SU-DHL-6 (cell line): Measurements from ENCODE around the gene SLC39A1.

Source experiments
- H2AFZ ChIP-seq: fragments of 200-600 bp; sonication (generic); 2 replicates; pipeline ENCODE4 v1.6.1; 2014; ENCODE audit warnings: low read depth, mild to moderate bottlenecking, moderate library complexity, mixed read lengths, antibody characterized with exemption, low read length; ENCODE audit not compliant: severe bottlenecking
- H3F3A ChIP-seq: fragments of 200-600 bp; shearing (Covaris generic); 2 replicates; pipeline ENCODE4 v1.6.0; 2016; ENCODE audit warnings: antibody characterized with exemption, mild to moderate bottlenecking; ENCODE audit not compliant: insufficient read depth
- H3K27ac ChIP-seq: fragments of 200-600 bp; sonication (generic); 2 replicates; pipeline ENCODE4 v1.5.1; 2016; ENCODE audit warnings: low read depth, mild to moderate bottlenecking, low read length, moderate library complexity, mixed read lengths
- H3K27me3 ChIP-seq: fragments of 200-600 bp; sonication (generic), shearing (Covaris generic); 2 replicates; pipeline ENCODE4 v1.6.0; 2014; ENCODE audit warnings: mild to moderate bottlenecking, low read length
- H3K36me3 ChIP-seq: fragments of 200-600 bp; sonication (generic); 2 replicates; pipeline ENCODE4 v1.6.1; 2014; ENCODE audit warnings: mild to moderate bottlenecking, low read length, mixed read lengths
- H3K4me2 ChIP-seq: fragments of 300-600, 200-600 bp; shearing (Covaris generic), sonication (generic); 2 replicates; pipeline ENCODE4 v1.6.0; 2014; ENCODE audit warnings: low read length, low read depth, mild to moderate bottlenecking; ENCODE audit not compliant: poor library complexity, severe bottlenecking
- H3K4me3 ChIP-seq: fragments of 200-600 bp; sonication (generic); 2 replicates; pipeline ENCODE4 v1.5.1; 2014; ENCODE audit warnings: antibody characterized with exemption, low read length, mild to moderate bottlenecking, mixed read lengths; ENCODE audit not compliant: insufficient read depth, poor library complexity, severe bottlenecking
- H3K79me2 ChIP-seq: fragments of 200-600 bp; sonication (generic); 2 replicates; pipeline ENCODE4 v1.6.1; 2014; ENCODE audit warnings: mild to moderate bottlenecking, low read length, moderate library complexity; ENCODE audit not compliant: insufficient read depth
- H3K9ac ChIP-seq: fragments of 200-600 bp; sonication (generic); 2 replicates; pipeline ENCODE4 v1.7.0; 2014; ENCODE audit warnings: mild to moderate bottlenecking, low read length
- H3K9me2 ChIP-seq: fragments of 200-600 bp; sonication (generic); replicated peaks from 2 replicates; pipeline ENCODE4 v1.6.1; 2014; ENCODE audit warnings: low read length; ENCODE audit not compliant: insufficient read depth
- H3K9me3 ChIP-seq: fragments of 200-600 bp; sonication (generic); 2 replicates; pipeline ENCODE4 v1.6.1; 2014; ENCODE audit warnings: low read length, mixed read lengths; ENCODE audit not compliant: insufficient read depth
- H4K20me1 ChIP-seq: fragments of 200-600 bp; sonication (generic); 2 replicates; pipeline ENCODE4 v1.6.1; 2014; ENCODE audit warnings: low read depth, mild to moderate bottlenecking, antibody characterized with exemption, low read length, moderate library complexity, mixed read lengths
- CTCF ChIP-seq: fragments of 200-600 bp; sonication (generic); IDR thresholded peaks from one replicate; pipeline ENCODE4 v1.5.1; 2017; ENCODE audit warnings: antibody characterized with exemption, mild to moderate bottlenecking, low read length, moderate library complexity; ENCODE audit not compliant: insufficient read depth, poor library complexity, severe bottlenecking
- EZH2phosphoT487 ChIP-seq: fragments of 200-600 bp; sonication (generic), shearing (Covaris generic); conservative IDR thresholded peaks from 2 replicates; pipeline ENCODE4 v1.6.1; 2018; ENCODE audit warnings: mild to moderate bottlenecking, antibody characterized with exemption, low read length, moderate library complexity, mixed read lengths

Gene SLC39A1

GRCh38 chr1:153959454-153959853 is 3.9 kb downstream of the SLC39A1 start:
- H3K27me3 ChIP-seq: no peaks in the 10 kb centered on the region
- peak overlapping the region; percentile 48 for H3K4me2 ChIP-seq
- TF ChIP-seq CTCF (no peak), EZH2phosphoT487 (no peak)
- H3F3A ChIP-seq: peaks cover 25% of the 10 kb centered on the region
- no peaks in the 10 kb centered on the region for H3K9me2 ChIP-seq
- no peak overlapping the region for H3K9ac ChIP-seq
- no peaks in the 10 kb centered on the region for H3K36me3 ChIP-seq
- H4K20me1 ChIP-seq: no peaks in the 10 kb centered on the region
- no peaks in the 10 kb centered on the region for H3K9me3 ChIP-seq
- H3K27ac ChIP-seq: no peak overlapping the region
- H2AFZ ChIP-seq: no peak overlapping the region
- H3K79me2 ChIP-seq: peaks cover 60% of the 10 kb centered on the region
- no peak overlapping the region for H3K4me3 ChIP-seq

GRCh38 chr1:153958961-153959260 is 4.4 kb downstream of the SLC39A1 start:
- no peak overlapping the region for H3K27ac ChIP-seq
- H3K4me3 ChIP-seq: no peak overlapping the region

GRCh38 chr1:153958111-153958960 is 5.0 kb downstream of the SLC39A1 start, which contains the start of gene CRTC2:
Gene CRTC2, minus strand, starts transcription at chr1:153958612. Its CDS starts 115 bp downstream, at chr1:153958497.
- Histone ChIP-seq H3K9ac (peak within 1 kb of the TSS; percentile 87), H3F3A (peaks cover 25% of the 10 kb centered on the region), H3K4me3 (peak within 1 kb of the TSS; percentile 75), H2AFZ (no peak within 1 kb of the TSS), H3K9me2 (no peaks in the 10 kb centered on the region), H3K79me2 (peaks cover 61% of the 10 kb centered on the region), H3K4me2 (peak within 1 kb of the TSS; percentile 91), H3K36me3 (no peaks in the 10 kb centered on the region), H3K27me3 (no peaks in the 10 kb centered on the region), H4K20me1 (no peaks in the 10 kb centered on the region), H3K9me3 (no peaks in the 10 kb centered on the region), H3K27ac (peak within 1 kb of the TSS; percentile 76)
- TF ChIP-seq CTCF (no peak), EZH2phosphoT487 (no peak)

More at GRCh38 chr1:153958961-153959260, 4.4 kb downstream of the SLC39A1 start:
- no peaks in the 10 kb centered on the region for H3K9me2 ChIP-seq
- no peak for TF ChIP-seq CTCF
- H2AFZ ChIP-seq: no peak overlapping the region
- no peaks in the 10 kb centered on the region for H3K36me3 ChIP-seq
- H3K9ac ChIP-seq: peak overlapping the region; percentile 87; the same call in 1 of the 2 replicates
- H3F3A ChIP-seq: peaks cover 25% of the 10 kb centered on the region
- H3K9me3 ChIP-seq: no peaks in the 10 kb centered on the region
- H3K27me3 ChIP-seq: no peaks in the 10 kb centered on the region
- no peaks in the 10 kb centered on the region for H4K20me1 ChIP-seq
- peaks cover 60% of the 10 kb centered on the region for H3K79me2 ChIP-seq
- peak overlapping the region; percentile 48 for H3K4me2 ChIP-seq
